ENCODE data around the gene MAB21L3.

The MAB21L3 gene

DNA sequence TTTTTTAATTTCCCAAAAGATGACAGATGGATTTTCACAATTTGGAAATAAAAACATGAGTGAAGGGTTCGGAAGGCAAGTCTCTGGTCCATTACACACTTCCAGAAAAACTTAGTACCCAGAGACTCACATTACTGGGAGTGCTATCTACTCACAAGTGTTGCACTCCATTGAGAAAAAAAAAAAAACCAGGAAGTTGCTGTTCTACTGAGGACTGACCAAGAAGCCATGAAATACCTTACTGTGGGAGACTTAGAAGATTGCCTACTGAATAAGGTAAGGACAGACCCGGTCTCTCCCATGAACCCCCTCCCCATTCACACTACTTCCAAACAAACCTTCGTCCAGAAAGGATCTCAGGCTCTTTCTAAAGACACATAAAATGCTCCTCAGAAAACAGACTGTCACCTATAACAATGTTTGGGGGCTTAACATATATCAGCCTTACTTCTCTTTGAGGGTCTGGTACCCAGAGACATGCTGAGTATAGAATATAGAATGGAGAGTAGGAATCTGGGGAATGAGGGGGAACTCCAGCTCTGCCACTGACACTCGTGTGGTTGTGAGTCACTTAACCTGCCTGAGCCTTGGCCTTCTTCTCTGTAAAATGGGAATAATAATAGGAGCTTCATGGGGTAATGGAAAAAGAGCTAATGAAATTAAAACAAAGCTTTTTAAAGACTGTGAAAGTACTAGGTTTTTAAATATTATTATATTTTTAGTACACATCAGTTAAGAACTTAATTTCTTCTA, 1.4 kb downstream of the MAB21L3 start:
- no peak for FAIRE-seq

DNA sequence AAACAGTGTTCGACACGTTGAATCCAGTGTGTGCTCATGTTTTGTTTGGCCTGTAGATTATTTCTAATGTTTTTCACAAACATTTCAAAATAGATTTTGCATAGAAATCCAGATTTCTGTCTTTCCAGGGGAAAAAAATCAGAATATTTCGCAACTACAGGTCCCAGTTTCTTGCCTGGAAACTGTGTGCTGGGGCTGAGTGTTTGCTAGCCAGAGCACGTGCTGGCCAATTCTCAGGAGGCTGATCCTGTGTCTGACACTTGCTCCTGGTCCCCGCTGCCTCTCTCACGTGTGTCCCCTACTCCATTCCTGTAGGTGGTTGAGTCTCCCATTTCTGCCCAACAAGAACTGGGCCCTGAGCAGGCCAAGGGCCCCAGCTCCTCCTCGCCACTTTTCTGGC, 2.4 kb downstream of the MAB21L3 start:
- no peak for FAIRE-seq

DNA sequence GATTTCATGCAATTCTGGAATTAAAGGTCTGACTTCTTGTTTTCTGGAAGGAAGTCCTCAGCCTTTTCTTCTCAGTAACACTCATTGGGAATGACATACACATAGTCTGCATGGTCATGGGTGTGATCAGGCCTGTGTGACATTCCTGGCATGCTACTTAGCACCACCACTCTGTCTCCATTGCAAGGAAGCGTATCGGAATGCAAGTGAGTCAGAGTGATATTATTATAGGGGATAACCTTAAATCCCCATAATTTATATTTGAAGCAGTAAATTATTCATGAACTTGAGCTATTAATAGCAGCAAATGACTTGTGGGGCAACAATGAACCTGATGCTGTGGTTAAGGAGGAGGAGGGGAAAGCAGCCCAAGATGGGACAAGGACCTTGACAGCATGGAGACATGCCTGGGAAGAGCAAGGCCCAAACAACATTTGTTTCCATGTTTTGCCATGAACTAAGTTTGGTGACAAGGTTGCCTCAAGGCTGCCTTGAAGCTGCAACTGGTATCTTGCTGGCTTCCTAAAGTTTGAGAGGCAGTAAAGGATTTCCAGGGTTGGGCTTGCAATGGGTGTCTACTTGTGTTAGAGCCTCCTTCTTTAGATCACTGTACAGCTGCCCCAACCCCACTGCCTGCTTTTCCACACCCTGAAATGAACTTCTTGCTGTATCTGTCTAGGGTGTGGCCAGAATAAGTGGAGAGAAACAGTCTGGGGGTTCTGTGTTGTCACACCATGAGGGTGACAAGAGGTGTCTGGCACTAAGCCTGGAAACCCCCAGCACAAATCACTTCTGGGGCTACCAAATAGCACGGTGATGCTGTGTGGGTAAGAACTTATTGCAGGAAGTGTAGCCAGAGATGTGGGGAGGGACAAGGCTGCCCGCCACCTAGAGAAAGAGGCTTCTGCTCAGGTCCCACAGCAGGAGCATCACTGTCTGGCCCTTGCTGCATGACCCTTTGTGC, 4.6 kb downstream of the MAB21L3 start:
- FAIRE-seq = no peak

DNA sequence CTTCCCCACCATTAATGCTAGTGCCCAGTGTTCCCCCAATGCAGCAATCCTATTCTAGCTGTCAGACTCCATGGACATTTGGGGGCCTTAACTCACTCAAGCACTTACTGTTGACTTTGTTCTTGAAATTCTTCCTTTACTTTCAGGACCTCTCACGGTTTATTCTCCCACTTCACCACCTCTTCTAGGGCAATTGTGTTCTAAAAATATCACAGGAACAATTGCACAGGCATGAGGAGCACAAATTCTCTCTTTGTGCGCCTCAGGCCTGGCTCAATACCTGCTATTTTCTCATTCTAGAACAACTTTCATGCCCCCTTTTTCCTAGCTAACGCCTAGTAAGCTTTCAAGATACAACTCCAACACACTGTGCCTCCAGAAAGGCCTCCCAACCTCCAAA, 7.3 kb downstream of the MAB21L3 start:
- FAIRE-seq = no peak

DNA sequence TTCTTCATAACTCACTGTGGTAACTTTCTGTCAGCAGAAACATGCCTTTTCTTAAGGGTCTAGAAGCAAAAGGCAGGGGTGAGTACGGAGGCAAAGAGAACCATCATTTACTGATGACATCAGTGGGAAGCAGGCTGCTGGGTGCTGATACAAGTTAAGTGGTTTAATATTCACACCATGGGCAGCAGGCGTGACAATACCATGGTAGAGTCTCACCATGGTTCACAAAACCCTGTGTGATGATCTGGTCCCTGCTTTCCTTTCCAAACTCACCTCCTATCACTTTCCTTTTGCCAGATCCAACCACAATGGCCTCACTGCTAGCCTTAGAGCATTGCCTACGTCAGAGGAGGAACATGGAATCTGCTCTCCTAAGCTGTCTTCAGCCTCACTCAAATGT, 8.7 kb downstream of the MAB21L3 start:
- no peak for FAIRE-seq

DNA sequence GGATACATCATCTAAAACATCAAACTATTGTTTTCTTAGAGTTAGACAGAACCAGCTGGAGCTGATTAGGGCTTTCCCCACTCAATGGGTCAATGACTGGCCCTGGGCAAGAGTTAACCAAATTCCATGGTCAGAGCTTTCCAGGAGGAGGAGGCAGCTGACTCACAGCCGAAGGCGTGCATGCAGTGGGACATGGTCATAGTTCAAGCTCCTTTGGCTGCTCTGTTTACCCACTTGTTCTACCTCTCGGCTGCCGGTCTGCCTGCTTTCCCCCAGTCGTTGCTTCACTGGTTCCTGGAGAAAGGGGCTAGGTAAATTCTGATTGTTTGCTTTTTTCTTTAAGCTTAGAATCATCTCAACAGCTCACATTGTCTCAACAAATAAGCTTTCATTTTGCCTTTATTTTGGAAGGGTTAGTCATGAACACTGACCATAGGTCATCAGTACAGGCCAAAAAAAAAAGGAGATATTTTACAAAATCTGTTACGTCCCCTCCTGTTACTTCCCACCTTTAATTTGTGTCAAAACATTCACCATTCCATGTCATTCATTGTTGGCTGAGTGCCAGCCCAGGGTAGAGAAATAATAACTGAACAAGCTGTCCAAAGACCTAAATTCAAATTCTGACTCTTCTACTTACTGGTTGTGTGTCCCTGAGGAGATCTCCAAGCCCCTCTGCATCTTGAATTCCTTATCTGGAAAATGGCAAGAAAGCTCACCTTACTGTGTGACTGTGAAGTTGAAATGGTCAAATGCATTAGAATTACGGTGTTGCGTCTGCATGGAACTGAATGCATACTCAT, 12.0 kb downstream of the MAB21L3 start:
- FAIRE-seq = no peak

DNA sequence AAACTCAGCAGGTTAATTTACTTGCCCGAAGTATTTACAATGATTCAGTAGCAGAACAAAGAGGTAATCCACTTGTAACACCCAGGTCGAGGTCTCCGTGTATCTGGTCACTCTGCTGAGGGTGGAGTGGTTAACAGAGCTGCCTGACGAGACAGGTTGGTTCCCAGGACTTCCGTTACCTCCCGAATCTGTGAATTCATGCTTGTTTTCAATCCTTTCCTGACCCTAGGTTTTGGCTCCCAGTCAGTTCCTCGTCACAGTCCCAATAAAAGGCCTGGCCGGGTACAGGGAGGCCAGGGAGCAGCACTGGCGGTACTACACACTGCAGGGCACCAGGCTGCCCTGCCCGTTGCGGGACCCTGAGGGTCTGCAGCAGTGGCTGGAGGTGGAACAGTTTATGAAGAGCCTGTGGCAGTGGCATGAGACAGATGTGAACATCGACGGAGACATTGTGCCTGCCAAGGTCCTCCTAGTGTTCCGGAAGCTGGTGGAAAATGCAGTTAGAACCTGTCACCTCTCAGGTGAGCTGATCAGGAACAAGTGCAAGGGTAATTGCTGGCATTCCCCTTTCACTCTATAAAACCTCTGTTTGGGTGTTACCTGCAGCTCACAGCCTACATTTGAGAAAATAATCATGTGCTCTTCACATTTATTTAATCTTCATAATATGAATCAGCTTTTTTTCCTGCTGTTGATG, 12.8 kb downstream of the MAB21L3 start:
- no peak for FAIRE-seq

DNA sequence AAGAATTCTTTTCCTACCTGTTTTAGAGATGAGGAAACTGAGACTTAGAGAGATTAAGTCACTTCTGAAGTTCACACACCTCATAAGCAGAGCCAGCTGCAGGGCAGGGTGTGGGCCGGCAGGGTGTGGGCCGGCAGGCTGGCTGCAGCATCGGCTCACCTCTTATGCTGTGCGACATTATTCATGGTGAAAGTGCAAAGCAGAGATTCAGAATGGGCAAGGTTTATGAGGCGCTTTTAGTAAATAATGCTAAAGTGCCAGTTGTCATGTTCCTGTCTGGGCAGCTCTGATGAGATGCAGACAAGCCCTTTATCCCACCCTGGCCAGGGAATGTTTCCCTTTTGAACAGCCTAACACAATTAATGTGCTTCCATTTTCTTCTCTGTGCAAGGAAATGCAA, 14.6 kb downstream of the MAB21L3 start:
- FAIRE-seq = no peak

DNA sequence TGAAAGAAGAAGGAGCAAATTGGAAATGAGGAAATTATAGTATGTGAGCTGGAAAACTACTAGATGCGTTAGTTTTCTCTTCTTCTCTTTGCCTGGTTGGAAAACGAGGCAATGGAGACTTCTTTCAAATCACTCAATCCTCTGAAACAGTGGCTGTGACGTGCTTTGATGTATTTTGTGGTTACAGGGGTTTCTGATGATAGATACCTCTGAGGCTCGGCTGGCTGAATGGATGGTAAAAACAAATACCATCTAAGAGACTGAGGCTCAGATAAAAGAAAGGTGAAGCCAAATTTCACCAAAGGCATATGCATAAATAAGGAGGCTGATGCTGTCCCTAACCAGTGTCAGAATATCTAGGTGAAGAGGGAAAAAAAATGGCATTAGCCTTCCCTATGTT, 15.1 kb downstream of the MAB21L3 start:
- no peak for FAIRE-seq

DNA sequence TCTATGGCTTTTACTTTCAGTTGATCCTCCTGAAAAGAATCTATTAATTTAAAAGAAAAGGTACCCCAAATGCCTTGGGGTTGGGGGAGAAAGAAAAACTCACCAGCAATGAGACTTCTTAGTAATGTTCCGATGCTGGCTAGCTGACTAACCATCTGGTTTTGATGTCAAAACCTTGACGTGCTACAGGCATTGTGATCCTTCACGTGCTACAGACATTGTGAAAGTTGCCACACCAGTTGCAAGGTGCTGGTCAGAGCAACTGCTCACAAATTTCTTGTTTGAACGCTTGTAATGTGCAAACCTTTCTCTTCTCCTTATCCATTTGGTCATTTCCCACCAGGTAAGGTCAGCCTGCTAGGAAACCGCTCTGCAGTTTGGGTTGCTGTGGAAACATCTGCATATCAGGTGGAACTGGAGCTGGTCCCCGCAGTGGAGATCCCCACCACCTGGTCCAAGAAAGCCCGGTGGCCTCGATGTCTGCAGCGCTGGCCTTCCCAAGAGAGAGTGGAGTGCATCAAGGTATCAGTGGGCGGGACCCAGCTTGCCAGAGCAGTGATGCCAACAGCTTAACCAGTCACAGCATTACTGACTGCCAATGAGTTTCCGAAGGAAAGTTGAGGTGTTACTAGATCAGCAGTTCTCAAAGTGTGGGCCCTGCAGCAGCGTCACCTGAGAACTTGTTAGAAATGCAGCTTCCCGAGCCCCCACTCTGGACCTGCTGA, 16.1 kb downstream of the MAB21L3 start:
- FAIRE-seq = no peak

DNA sequence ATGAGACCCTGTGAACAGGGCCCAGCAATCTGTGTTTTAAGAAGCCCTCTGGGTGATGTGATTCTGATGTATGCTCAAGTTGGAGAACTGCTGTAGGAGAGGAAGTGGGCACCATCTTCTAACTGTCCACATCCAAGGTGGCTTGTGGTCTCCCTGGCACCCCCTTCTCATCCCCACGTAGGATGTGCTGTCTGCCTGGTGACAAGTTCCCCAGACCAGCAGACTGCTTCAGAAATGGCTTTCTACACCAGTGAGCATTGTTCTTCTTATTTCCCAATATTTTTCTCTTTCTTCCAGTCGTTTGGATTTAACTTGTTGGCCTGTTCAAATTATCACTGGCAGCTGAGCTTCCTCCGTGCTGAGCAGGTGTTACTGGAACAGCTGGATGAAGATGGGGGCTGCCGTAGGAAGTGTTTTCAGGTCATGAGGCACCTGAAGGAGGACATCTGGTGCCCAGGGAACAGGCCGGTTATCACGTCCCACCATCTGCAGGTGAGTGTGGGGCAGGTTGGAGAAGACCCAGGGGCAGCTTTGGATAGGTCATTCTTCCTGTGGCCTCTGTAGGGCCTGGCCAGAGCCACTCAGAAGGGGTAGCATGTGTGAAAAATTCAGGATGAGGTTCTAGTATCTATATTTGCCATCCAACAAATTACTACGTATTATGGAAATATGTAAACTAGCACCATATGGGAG, 16.8 kb downstream of the MAB21L3 start:
- FAIRE-seq = no peak

DNA sequence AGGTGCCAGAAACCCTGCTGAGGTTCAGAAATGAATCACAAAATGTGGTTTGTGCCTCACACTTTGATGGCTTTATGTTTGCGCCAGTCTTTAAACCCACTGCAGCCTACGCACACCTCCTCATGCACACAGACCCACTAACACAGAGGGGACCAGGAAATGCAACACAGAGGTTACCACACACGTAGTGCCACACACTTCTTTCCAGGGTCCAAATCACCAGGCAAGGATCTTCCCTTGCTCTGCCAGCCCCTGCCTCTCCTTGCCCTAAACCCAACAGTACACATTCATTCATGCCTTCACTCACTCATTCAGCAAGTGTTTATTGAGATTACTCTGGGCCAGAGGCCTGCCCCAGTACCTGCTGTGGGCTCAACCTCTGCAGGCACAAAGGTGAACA, 17.5 kb downstream of the MAB21L3 start:
- no peak for FAIRE-seq

DNA sequence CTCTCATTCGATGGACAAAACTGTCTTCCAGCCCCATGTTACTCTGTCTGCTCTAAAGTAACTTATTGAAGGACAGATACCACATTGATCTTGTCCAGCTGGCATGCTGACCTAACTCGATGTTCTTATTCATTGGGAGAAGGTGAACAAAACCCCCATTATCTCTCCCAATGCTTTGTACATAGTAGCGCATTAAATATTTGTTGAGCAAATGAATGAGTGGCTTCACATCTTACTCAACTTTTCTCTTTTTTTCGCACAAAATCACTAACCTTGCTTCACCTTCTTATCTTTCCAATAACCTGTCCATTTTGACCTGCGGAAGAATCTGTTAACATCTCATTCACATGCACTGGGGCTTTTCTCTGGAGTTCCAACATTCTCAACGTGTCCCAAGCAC, 18.3 kb downstream of the MAB21L3 start:
- FAIRE-seq = no peak

DNA sequence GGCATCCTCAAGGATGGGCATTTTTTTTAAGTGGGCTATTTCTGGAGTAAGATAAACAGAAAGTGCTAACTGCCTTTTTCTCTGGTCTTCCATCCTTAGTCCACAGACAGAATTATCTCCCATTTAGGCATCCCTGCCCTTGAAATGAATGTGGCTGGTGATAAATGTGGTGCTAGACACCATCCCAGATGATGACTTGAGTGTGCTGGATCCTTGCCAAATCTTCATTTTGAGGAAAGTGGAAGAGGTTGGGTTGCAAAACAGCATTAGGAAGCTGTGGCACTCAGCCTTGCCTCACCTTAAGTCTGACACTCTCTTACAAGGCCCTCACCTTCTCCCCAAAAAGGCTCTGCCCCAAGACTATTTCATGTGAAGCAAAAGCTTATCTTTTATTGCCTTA, 19.2 kb downstream of the MAB21L3 start:
- FAIRE-seq = no peak

DNA sequence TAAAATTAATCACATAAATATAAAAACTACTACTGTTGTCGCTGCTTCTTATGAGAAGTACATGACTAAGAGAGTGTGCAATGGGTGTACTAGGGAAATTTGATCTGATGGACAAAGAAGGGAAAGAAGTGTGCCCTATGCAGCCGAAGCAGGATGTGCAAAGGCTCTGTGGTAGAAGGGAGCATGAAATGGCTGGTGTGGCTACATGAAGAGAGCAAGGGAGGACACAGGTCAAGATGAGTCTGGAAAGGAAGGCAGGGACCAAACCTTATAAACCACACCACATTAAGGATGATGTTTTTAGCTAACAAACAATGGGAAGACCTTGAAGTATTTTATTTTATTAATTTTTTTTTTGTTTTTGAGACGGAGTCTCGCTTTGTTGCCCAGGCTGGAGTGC, 20.0 kb downstream of the MAB21L3 start:
- FAIRE-seq = no peak

DNA sequence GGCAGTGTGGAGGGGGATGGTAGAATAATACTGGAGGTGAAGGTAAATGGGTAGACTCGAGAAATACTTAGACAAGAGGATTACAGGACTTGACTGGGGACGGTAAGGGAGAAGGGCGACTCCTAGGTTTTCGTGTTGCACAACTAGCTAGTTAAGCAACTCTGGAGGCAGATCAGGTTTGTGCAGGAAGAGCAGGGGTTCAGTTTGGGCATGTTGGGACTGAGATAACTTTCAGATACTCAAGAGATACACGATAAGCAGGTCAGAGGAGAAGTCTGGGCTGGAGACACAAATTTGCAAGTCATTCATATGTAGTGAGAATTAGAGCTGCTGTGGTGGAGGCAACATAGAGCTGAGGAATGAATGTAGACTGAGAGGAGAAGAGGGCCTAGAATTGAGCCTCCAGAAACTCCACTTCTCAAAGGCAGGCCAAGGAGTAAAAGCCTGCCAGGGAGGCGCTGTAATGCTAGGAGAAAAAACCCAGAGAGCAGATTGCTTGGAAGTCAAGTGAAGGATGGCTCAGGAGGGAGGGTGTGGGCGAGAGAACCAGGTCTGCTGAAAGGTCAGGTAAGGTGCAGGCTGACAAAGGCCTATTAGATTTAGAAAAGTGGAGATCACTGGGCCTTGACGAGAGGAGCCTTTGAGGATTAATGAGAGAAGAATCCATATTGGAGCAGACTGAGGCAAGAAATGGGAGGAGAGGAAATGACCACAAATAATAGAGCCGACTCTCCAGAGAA, 20.8 kb downstream of the MAB21L3 start:
- no peak for FAIRE-seq

DNA sequence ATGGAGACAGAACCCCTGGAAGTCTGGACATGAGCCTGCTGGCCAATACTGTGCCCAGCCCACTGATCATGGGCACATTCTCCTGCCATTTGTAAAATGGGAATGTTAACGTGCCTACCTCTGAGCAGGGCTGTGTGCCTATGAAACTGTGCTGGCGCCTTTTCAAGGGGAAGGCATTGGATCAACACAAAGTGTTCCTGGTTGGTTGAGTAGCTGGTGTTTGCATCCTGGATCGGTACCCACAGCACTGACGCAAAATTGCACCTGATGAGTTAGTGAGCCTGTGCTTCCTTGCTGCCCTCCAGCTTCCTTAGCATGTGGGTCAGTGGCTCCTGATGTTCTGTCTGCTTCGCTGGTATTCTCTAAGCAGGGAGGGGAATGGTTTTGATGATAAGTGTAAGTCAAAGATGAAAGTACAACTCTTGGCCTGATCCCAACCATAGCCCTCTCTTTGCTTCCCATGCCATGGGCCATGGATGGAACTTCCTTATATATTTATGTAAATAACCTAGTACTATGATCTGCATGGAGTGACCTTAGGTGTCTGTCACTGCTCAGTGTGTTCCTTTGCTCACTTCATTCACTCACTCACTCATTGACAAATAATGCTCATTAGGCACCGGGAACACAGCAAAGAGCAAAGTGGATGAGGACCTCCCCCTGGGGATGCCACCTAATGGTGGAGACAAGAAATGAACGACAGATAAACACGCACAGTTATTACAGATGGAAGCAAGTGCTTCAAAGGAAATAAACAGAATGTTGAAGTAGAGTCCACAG, 22.7 kb downstream of the MAB21L3 start:
- no peak for FAIRE-seq

DNA sequence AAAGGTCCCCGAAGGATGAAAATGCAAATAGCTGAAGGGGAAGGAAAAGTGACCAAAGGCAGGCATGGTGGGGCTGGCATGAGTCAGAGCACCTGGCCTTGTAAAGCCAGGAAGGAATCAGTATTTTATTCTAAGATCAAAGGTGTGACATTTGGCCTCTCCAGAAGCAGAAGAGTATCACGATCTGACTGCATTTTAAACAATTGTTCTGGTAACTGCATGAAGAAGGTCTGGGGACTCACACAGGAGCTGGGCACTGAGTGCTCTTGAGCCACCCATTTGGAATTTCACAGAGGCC, 23.2 kb downstream of the MAB21L3 start:
- FAIRE-seq = no peak

DNA sequence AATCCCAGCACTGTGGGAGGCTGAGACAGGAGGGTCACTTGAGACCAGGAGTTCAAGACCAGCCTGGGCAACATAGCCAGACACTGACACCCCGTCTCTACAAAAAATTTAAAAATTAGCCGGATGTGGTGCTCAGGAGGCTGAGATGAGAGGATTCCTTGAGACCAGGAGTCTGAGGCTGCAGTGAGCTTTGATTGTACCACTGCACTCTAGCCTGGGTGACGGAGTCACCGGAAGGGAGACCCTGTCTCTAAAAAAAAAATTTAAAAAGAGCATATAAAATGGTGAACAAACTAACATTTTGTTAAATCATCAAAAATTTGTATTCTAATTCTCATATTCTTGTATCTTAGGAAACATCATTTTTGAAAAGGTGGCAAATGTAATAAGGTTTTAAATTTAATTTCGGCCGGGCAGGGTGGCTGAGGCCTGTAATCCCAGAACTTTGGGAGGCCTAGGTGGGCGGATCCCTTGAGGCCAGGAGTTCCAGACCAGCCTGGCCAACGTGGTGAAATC, 27.1 kb downstream of the MAB21L3 start:
- FAIRE-seq = no peak

Measured in A204.1 (cell line).